ENCODE data around the gene SNX11.

SNX11 gene

GRCh38 chr17:48102798-48103715 is 4.5 kb upstream of the SNX11 start:
- TF ChIP-seq, protein P1, sequence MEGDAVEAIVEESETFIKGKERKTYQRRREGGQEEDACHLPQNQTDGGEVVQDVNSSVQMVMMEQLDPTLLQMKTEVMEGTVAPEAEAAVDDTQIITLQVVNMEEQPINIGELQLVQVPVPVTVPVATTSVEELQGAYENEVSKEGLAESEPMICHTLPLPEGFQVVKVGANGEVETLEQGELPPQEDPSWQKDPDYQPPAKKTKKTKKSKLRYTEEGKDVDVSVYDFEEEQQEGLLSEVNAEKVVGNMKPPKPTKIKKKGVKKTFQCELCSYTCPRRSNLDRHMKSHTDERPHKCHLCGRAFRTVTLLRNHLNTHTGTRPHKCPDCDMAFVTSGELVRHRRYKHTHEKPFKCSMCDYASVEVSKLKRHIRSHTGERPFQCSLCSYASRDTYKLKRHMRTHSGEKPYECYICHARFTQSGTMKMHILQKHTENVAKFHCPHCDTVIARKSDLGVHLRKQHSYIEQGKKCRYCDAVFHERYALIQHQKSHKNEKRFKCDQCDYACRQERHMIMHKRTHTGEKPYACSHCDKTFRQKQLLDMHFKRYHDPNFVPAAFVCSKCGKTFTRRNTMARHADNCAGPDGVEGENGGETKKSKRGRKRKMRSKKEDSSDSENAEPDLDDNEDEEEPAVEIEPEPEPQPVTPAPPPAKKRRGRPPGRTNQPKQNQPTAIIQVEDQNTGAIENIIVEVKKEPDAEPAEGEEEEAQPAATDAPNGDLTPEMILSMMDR (IDR thresholded peaks at IDR 0.05) = no peak

DNA sequence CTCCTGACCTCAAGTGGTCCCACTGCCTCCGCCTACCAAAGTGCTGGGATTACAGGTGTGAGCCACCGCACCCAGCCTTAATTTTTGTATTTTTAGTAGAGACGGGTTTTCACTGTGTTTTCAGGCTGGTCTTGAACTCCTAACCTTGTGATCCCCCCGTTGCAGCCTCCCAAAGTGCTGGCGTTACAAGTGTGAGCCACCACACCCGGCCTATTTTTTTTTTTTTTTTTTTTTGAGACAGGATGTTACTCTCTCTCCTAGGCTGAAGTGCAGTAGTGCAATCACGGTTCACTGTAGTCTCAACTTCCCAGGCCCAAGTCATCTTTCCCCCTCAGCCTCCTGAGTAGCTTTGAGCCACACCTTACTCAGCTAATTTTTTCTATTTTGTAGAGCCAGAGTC is 3.1 kb upstream of the SNX11 start:
- TF ChIP-seq, protein P1 (IDR thresholded peaks at IDR 0.05) = no peak

DNA sequence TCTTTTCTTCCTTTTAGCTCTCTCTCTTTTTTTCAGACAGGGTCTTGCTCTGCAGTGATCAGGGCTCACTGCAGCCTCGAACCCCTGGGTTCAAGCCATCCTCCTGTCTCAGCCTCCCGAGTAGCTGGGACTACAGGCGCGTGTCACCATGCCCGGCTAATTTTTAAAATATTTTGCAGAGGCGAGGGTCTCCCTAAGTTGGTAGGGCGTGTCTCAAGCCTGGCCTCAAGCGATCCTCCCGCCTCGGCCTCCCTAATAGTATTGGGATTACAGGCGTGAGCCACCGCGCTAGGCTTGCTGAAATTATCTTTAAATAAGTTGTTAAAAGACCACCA is 797 bp upstream of the SNX11 start:
- TF ChIP-seq, protein P1 (IDR thresholded peaks at IDR 0.05) = no peak

DNA sequence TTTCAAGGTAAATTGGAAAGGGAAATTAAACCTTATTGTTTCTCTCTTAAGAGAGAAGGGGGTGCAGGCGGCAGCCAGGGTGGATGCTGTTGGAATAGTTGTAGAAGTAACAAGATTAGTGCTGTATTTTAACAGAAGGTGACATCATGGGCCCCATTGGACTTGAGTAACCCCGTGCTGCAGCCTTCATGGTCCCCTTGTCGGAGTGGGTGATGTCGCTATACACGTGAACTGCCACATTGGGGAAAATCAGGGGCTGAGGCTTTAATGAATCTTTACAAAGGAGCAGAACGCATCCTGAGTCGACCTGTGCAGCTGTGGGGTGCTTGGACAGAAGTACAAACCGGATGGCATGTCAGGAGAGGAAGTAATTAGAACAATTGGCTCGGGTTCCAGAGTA is 3.2 kb downstream of the SNX11 start:
- TF ChIP-seq, protein P1 (IDR thresholded peaks at IDR 0.05) = no peak

DNA sequence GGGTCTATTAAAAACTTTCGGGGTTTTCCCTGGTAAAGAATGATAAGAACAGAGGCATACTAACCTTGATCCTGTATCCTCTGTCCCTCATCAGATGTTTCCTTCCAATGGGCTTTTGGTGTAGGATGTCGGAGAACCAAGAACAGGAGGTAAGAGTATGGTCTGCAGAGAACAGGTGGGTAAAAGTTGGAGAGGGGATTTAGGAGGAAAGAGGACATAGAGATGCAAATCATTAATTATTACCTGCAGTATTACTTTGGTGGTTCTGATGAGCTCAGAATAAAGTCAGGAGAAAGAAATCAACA is 4.3 kb downstream of the SNX11 start:
- TF ChIP-seq, protein P1 (IDR thresholded peaks at IDR 0.05) = no peak

DNA sequence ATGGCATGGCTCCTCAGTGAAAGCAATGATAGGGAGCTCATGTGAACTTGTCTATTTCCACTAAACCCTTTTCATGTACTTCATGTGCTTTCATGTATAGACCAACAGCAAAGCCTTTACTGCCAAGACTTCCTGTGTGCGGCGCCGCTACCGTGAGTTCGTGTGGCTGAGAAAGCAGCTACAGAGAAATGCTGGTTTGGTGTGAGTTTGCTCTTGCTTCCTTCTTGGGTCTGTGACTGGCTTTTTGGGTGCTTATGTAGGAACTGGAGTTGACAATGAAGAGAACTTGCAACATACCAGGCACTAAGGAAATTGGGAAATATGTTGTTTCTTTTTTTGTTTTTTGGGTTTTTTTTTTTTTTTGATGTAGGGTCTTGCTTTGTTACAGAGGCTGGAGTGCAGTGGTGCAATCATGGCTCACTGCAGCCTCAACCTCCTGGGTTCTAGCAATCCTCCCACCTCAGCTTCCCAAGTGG is 5.7 kb downstream of the SNX11 start:
- TF ChIP-seq, protein P1 (IDR thresholded peaks at IDR 0.05) = no peak

DNA sequence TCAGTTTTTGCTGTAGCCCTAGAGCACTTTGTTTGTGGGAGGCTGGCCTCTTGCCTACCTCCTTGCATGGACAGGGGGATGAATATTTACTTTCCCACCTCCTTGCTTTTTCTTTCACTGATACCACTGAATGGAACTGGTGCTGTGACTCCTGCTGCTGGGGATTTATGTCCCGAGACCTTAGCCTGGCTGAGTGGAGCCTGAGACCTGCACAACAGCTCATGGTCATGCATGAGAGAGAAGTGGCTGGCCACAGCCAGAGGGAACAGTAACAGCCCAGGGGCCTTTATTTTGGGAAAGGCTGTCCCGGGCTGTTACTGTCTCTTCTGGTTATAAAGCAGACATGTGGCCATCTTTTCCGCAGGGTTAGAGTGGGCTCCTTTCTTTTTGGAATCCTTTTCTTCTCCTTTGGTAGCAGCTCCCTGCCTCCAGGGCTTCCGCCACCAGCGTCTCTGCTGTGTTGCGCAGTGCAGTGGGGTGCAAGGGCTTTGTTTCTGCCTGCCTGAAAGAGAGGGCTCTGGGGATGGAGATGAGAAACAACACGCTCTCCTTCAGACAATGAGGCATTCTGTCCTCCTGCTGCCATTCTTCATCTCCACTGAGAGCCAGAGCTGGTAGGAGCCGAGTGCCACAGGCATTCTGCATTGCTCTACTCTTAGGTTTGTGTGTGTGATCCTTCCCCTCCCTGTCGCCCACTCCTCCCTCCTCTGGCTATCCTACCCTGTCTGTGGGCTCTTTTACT is 14.5 kb downstream of the SNX11 start:
- TF ChIP-seq, protein P1 (IDR thresholded peaks at IDR 0.05) = no peak

Measured in LNCAP (cell line).